ENCODE results near the gene USP5.

DNA sequence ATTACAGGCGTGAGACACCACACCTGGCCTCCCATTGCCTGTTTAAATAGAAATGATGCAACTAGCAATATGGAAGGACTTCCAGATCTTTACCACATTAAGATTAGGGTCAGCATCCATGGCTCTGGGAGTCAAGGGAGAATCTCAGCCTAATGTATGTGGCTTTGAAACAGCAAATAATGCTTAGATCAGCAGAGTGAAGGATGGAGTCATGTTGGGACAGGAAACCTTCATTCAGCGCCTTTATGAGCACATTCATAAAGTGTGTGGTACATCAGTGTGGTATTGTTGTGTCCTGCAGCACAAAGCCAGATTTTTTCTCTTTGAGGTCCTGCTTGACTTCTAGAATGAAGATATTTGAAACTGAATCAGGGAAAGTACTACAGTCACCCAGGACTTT, 36.4 kb downstream of the USP5 start:
- TF ChIP-seq, protein P1, sequence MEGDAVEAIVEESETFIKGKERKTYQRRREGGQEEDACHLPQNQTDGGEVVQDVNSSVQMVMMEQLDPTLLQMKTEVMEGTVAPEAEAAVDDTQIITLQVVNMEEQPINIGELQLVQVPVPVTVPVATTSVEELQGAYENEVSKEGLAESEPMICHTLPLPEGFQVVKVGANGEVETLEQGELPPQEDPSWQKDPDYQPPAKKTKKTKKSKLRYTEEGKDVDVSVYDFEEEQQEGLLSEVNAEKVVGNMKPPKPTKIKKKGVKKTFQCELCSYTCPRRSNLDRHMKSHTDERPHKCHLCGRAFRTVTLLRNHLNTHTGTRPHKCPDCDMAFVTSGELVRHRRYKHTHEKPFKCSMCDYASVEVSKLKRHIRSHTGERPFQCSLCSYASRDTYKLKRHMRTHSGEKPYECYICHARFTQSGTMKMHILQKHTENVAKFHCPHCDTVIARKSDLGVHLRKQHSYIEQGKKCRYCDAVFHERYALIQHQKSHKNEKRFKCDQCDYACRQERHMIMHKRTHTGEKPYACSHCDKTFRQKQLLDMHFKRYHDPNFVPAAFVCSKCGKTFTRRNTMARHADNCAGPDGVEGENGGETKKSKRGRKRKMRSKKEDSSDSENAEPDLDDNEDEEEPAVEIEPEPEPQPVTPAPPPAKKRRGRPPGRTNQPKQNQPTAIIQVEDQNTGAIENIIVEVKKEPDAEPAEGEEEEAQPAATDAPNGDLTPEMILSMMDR (IDR thresholded peaks at IDR 0.05), result no peak
- no peak for TF ChIP-seq POLR2AphosphoS5 (IDR thresholded peaks at IDR 0.05)

Data from breast epithelium (tissue), 3 donors.